B cell (primary cell): Measurements from ENCODE around the gene ARHGEF17. TPM values are rescaled to one million over a fixed set of nuclear protein-coding genes. Genes with fewer than 3 reads are reported as not detected.
A peak's percentile ranks its signal among the peaks of the same experiment; 100 is the strongest.

Source experiments
- ATAC-seq: fragments of 200-7000 bp; cut with Tn5 transposase; one replicate; pipeline ENCODE4 v1.10.0; 2021; ENCODE audit warnings: low read depth, mild to moderate bottlenecking, moderate number of reproducible peaks, moderate library complexity
- CTCF ChIA-PET: fragments of 350-600 bp; sonication (Branson Sonifier 250); formaldehyde crosslinking; loops from one replicate; lab custom pipeline; 2021; ENCODE audit warnings: antibody characterized with exemption, inconsistent platforms; lab: Charles Lee
- POLR2A ChIA-PET: fragments of 350-600 bp; sonication (Branson Sonifier 250); formaldehyde crosslinking; loops from one replicate; lab custom pipeline; 2021; ENCODE audit warnings: antibody characterized with exemption; lab: Charles Lee
- DNase-seq: peaks from one replicate; pipeline ENCODE4 v3.0.0; 2013
- H2AFZ ChIP-seq: 2 replicates; pipeline ENCODE4 v1.6.1; 2012; ENCODE audit warnings: mild to moderate bottlenecking, low read depth, low read length; ENCODE audit not compliant: insufficient read depth, poor library complexity, severe bottlenecking
- H3K27ac ChIP-seq, 2 donors: 1 replicate in 1 of 2; 2 replicates in 1 of 2; pipeline ENCODE4 v1.5.1; 2012 to 2013; ENCODE audit warnings: low read length in 2 of 2, mild to moderate bottlenecking in 2 of 2, moderate library complexity in 1 of 2
- H3K27me3 ChIP-seq, 4 experiments: fragments of 200-600 bp in 1 of 4; sonication (generic) in 1 of 4; replicated peaks in 1 of 4; 1 replicate in 2 of 4; 2 replicates in 2 of 4; pipeline versions ENCODE4 v1.6.1 to v1.7.0; 2013 to 2016; ENCODE audit warnings: low read length in 3 of 4, mild to moderate bottlenecking in 2 of 4, mixed read lengths in 1 of 4, moderate library complexity in 1 of 4; ENCODE audit not compliant: insufficient read depth in 4 of 4, control insufficient read depth in 3 of 4; ENCODE audit errors: control extremely low read depth in 1 of 4
- H3K36me3 ChIP-seq, 2 experiments: replicated peaks in 1 of 2; 1 replicate in 1 of 2; 2 replicates in 1 of 2; pipeline versions ENCODE4 v1.6.1 to v1.7.1; 2013; ENCODE audit warnings: low read length in 1 of 2; ENCODE audit not compliant: insufficient read depth in 2 of 2, control insufficient read depth in 1 of 2; ENCODE audit errors: control extremely low read depth in 1 of 2, extremely low read depth in 1 of 2
- H3K4me1 ChIP-seq, 2 donors: fragments of 200-600 bp in 1 of 2; sonication (generic) in 1 of 2; 1 replicate in 1 of 2; 2 replicates in 1 of 2; pipeline versions ENCODE4 v1.5.1 to v1.6.1; 2013 to 2017; ENCODE audit warnings: low read length in 2 of 2; ENCODE audit not compliant: control insufficient read depth in 2 of 2, insufficient read depth in 2 of 2
- H3K4me2 ChIP-seq: replicated peaks from 2 replicates; pipeline ENCODE3; 2012; ENCODE audit warnings: mild to moderate bottlenecking, low read depth, low read length; ENCODE audit not compliant: poor library complexity, severe bottlenecking
- H3K4me3 ChIP-seq, 5 experiments: fragments of 200-600 bp in 1 of 5; sonication (generic) in 1 of 5; 1 replicate in 3 of 5; 2 replicates in 2 of 5; pipeline versions ENCODE4 v1.5.1 to v1.7.0; 2011 to 2016; ENCODE audit warnings: low read length in 4 of 5, mild to moderate bottlenecking in 4 of 5, low read depth in 2 of 5, control low read depth in 1 of 5, moderate library complexity in 1 of 5; ENCODE audit not compliant: insufficient read depth in 1 of 5; ENCODE audit errors: control extremely low read depth in 1 of 5, extremely low read depth in 1 of 5
- H3K79me2 ChIP-seq: fragments of 200-600 bp; sonication (generic); one replicate; pipeline ENCODE4 v1.6.0; 2016; ENCODE audit warnings: low read length; ENCODE audit not compliant: control insufficient read depth, insufficient read depth
- H3K9ac ChIP-seq: fragments of 200-600 bp; sonication (generic); 2 replicates; pipeline ENCODE4 v1.6.1; 2017; ENCODE audit warnings: mild to moderate bottlenecking, low read length, moderate library complexity
- H3K9me3 ChIP-seq, 3 donors: one replicate each; pipeline versions ENCODE4 v1.6.1 to v1.7.1; 2013; ENCODE audit warnings: low read length in 2 of 3; ENCODE audit not compliant: control insufficient read depth in 2 of 3, insufficient read depth in 1 of 3; ENCODE audit errors: control extremely low read depth in 1 of 3
- H4K20me1 ChIP-seq: 2 replicates; pipeline ENCODE4 v1.6.0; 2012; ENCODE audit warnings: mild to moderate bottlenecking, low read length; ENCODE audit not compliant: insufficient read depth, control insufficient read depth, poor library complexity, severe bottlenecking
- H3K27ac Mint-ChIP-seq: one replicate; pipeline ENCODE4 v1.8.0; 2021; ENCODE audit warnings: mixed read lengths
- H3K27me3 Mint-ChIP-seq: one replicate; pipeline ENCODE4 v1.8.0; 2021; ENCODE audit warnings: mixed read lengths
- H3K4me1 Mint-ChIP-seq: one replicate; pipeline ENCODE4 v1.8.0; 2021; ENCODE audit warnings: mixed read lengths
- H3K4me3 Mint-ChIP-seq: one replicate; pipeline ENCODE4 v1.8.0; 2021; ENCODE audit warnings: mixed read lengths
- H3K9me3 Mint-ChIP-seq: one replicate; pipeline ENCODE4 v1.8.0; 2022; ENCODE audit warnings: mixed read lengths; ENCODE audit not compliant: insufficient read depth
- EZH2 ChIP-seq: IDR thresholded peaks from 2 replicates; pipeline ENCODE4 v1.6.1; 2012; ENCODE audit warnings: borderline replicate concordance, low read depth, mild to moderate bottlenecking, moderate library complexity, low read length; ENCODE audit not compliant: insufficient read depth, poor library complexity, severe bottlenecking
- WGBS: methylation state at CpG from one replicate; pipeline ENCODE4 v1.1.5; 2013; ENCODE audit warnings: missing lambda C conversion rate; ENCODE audit not compliant: insufficient coverage; 5-methylcytosine and 5-hydroxymethylcytosine counted together
- intact Hi-C: fragments of 100-400 bp; cut with micrococcal nuclease; formaldehyde crosslinking; loops from one replicate; pipeline ENCODE4 v1.10.0; 2022
- polyA plus RNA-seq: library from polyadenylated mRNA; depleted of rRNA; stranded (reverse); fragments of >200 nt; gene quantifications from 2 replicates; pipeline ENCODE4 v1.2.3, GENCODE V29; 2012
- total RNA-seq, 2 donors: library from RNA; stranded (reverse); fragments of 120-200 nt in 1 of 2; gene quantifications; 1 replicate in 1 of 2; 2 replicates in 1 of 2; pipeline versions ENCODE4 v1.2.3 to v1.2.4, GENCODE V29; 2013 to 2022
- TF ChIP-seq, protein P1 (sequence below): fragments of 200-600 bp; IDR thresholded peaks from one replicate; pipeline ENCODE4 v1.8.0; 2022; ENCODE audit warnings: antibody characterized with exemption, mild to moderate bottlenecking

Gene ARHGEF17
- total and polyA plus RNA-seq, 2 donors (not counting 1 experiment from before 2014, with no cell fraction given), result 0.05 TPM; not detected in 1

DNA sequence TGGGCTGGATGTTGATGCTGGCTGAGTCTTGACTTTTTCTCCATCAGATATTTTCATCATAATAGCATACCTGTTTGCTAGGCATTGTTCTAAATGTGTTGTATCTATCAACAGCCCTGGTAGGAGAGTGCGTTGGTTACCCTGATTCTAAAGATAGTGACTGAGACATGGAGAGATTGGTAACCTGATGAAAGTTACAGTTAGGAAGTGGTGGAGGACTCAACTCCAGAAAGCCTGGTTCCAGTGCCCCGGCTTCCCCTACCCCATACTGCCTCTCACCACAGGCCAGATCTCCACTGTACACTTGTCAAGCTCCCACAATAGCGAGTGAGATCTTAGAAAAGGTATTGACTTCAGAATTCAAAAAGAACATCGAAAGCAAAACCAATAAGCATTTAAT, 45.3 kb downstream of the ARHGEF17 start:
- WGBS, result no CpG with 5 or more reads among the region's 4 CpGs
- Histone ChIP-seq H3K9ac (no peak overlapping the region), H3K9me3 (no peaks in the 10 kb centered on the region), H3K4me2 (no peak overlapping the region), H3K27ac (no peak overlapping the region), H3K4me3 (no peak overlapping the region), H3K27me3 (no peaks in the 10 kb centered on the region), H3K79me2 (no peaks in the 10 kb centered on the region), H4K20me1 (no peaks in the 10 kb centered on the region), H2AFZ (no peak overlapping the region), H3K36me3 (no peaks in the 10 kb centered on the region), H3K4me1 (peaks cover 0 to 4% of the 10 kb centered on the region in 2 donors)
- no peak for ATAC-seq
- Mint-ChIP-seq H3K9me3 (no peaks in the 10 kb centered on the region), H3K27ac (no peak overlapping the region), H3K4me1 (peaks cover 11% of the 10 kb centered on the region), H3K4me3 (no peak overlapping the region), H3K27me3 (no peaks in the 10 kb centered on the region)
- ChIA-PET CTCF (interaction anchor here (0.7 to 9.3 kb wide), 4 partner anchors 18 to 237 kb away, joined by 3 to 352 read pairs (median 52); partner anchors contain the start of gene RELT), POLR2A (no interaction called here)
- intact Hi-C loops, result no loop called here
- no peak for DNase-seq
- no peak for TF ChIP-seq EZH2
- TF ChIP-seq, protein P1, sequence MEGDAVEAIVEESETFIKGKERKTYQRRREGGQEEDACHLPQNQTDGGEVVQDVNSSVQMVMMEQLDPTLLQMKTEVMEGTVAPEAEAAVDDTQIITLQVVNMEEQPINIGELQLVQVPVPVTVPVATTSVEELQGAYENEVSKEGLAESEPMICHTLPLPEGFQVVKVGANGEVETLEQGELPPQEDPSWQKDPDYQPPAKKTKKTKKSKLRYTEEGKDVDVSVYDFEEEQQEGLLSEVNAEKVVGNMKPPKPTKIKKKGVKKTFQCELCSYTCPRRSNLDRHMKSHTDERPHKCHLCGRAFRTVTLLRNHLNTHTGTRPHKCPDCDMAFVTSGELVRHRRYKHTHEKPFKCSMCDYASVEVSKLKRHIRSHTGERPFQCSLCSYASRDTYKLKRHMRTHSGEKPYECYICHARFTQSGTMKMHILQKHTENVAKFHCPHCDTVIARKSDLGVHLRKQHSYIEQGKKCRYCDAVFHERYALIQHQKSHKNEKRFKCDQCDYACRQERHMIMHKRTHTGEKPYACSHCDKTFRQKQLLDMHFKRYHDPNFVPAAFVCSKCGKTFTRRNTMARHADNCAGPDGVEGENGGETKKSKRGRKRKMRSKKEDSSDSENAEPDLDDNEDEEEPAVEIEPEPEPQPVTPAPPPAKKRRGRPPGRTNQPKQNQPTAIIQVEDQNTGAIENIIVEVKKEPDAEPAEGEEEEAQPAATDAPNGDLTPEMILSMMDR, result no peak

DNA sequence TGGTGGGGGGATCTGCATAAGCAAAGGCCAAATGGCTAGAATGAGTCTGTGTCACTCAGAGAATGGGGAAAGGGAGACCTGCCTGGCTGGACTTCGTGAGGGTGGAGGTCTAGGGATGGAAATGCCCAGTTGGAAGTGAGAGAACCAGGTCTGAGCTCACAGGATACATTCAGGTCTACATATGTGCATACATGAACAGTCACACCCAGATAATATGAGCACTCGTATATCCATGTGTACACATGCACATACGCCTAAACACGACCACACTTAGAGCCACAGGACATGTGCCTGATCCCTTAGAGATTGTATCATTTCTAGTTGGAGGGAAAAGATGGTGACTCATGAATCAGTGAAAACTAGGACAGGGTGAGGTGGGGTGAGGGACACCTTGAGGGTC, 47.0 kb downstream of the ARHGEF17 start:
- WGBS, result no CpG with 5 or more reads among the region's 4 CpGs
- CTCF ChIA-PET, result interaction anchor here (0.7 to 9.3 kb wide), 6 partner anchors 19 to 306 kb away, joined by 3 to 352 read pairs (median 5); no protein-coding TSS in a partner anchor
- H3K4me1 Mint-ChIP-seq, result peaks cover 10% of the 10 kb centered on the region
- no peak for ATAC-seq
- Histone ChIP-seq H3K9me3 (no peaks in the 10 kb centered on the region), H3K79me2 (no peaks in the 10 kb centered on the region), H3K4me1 (peaks cover 0 to 4% of the 10 kb centered on the region in 2 donors), H3K9ac (no peak overlapping the region), H3K4me2 (no peak overlapping the region), H3K27me3 (no peaks in the 10 kb centered on the region), H4K20me1 (no peaks in the 10 kb centered on the region), H2AFZ (no peak overlapping the region), H3K4me3 (no peak overlapping the region), H3K36me3 (no peaks in the 10 kb centered on the region), H3K27ac (no peak overlapping the region)
- no peaks in the 10 kb centered on the region for H3K9me3 Mint-ChIP-seq
- intact Hi-C loops, result no loop called here
- no peak for DNase-seq
- POLR2A ChIA-PET, result interaction anchor here (0.7 kb wide), 2 partner anchors 10 to 44 kb away, joined by 4 read pairs; no protein-coding TSS in a partner anchor
- TF ChIP-seq EZH2, result no peak
- TF ChIP-seq, protein P1, result no peak
- no peaks in the 10 kb centered on the region for H3K27me3 Mint-ChIP-seq
- H3K4me3 Mint-ChIP-seq, result no peak overlapping the region
- peak overlapping the region; percentile 1 for H3K27ac Mint-ChIP-seq
